ENCODE results near the gene DCAF10.
A peak's percentile ranks its signal among the peaks of the same experiment; 100 is the strongest.
"Not testable (repeated sequence)": the region's sequence is repeated elsewhere in the genome, so short reads cannot be mapped to it uniquely, and the experiment has no call there.

The DCAF10 gene

GRCh38 chr9:37761511-37761910 lies 39.1 kb upstream of the DCAF10 start:
- no peak for TF ChIP-seq CTCF (conservative IDR thresholded peaks at IDR 0.05)
- H3K27ac ChIP-seq: no peak overlapping the region

DNA sequence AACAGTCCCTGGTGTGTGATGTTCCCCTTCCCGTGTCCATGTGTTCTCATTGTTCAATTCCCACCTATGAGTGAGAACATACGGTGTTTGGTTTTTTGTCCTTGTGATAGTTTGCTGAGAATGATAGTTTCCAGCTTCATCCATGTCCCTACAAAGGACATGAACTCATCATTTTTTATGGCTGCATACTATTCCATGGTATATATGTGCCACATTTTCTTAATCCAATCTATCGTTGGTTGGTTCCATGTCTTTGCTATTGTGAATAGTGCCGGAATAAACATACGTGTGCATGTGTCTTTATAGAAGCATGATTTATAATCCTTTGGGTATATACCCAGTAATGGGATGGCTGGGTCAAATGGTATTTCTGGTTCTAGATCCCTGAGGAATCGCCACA lies 35.3 kb upstream of the DCAF10 start:
- H3K27ac ChIP-seq: not testable (repeated sequence)

GRCh38 chr9:37769306-37769705 lies 31.3 kb upstream of the DCAF10 start:
- TF ChIP-seq CTCF (conservative IDR thresholded peaks at IDR 0.05): no peak
- no peak overlapping the region for H3K27ac ChIP-seq

- no peak overlapping the region for H3K27ac ChIP-seq
- no peak for TF ChIP-seq CTCF (conservative IDR thresholded peaks at IDR 0.05)
Measured at GRCh38 chr9:37769995-37770394, 30.6 kb upstream of the DCAF10 start.

GRCh38 chr9:37775216-37775919 lies 25.2 kb upstream of the DCAF10 start:
- no peak for TF ChIP-seq CTCF (conservative IDR thresholded peaks at IDR 0.05)
- no peak overlapping the region for H3K27ac ChIP-seq

DNA sequence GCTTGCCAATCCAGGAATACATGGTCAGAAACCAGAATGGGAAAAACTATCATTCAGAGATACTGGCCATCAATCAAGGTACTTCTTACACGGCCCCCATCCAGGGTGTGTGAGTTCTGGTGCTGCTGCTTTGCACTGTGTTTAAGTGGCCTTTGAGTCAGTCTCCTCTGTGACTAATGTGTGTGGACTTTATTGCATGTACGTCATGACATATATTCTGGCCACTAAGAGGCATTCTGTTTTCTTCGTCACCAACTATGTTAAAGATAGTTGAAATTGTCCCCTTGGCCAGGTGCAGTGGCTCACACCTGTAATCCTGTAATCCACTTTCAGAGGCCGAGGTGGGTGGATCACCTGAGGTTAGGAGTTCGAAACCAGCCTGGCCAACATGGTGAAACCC lies 24.3 kb upstream of the DCAF10 start:
- no peak overlapping the region for H3K27ac ChIP-seq
- TF ChIP-seq CTCF (conservative IDR thresholded peaks at IDR 0.05): no peak

DNA sequence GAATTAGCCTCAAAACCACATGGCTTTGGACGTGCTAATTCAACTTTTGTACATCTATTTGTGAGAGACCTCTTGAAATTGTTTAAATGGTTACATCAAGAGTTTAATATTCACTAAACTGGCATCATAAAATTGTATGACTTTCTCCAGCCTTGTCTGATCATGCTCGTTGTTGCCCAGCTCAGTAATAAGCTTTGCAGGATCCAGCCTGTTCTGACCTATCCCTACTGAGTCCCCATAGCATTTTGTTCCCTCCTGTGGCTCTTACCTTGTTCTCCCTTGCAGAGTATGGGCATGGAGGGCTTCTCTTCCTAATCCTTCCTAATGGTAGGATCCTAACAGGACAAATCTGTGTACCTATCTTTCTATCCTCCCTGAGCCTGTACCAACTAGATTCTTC lies 22.1 kb upstream of the DCAF10 start:
- TF ChIP-seq CTCF (conservative IDR thresholded peaks at IDR 0.05): no peak
- H3K27ac ChIP-seq: no peak overlapping the region

DNA sequence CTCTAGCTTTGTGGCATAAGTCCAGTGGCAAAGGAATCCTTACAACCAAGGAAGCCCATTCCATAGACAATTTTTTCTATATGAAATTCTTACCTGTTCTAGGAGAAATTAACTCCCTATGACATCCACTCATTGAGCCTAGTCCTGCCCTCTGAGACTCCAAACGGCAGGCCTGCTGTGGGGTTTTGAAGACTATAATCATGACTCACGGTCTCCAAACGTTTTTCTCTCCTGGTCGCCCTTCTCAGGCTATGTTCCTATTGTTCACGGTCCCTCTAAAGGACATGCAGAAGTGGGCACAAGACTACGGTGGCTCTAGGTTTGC lies 16.3 kb upstream of the DCAF10 start:
- no peak for TF ChIP-seq CTCF (conservative IDR thresholded peaks at IDR 0.05)
- peak overlapping the region; percentile 87 for H3K27ac ChIP-seq
